Measurements from ENCODE around the gene LUC7L3.

LUC7L3 gene

DNA sequence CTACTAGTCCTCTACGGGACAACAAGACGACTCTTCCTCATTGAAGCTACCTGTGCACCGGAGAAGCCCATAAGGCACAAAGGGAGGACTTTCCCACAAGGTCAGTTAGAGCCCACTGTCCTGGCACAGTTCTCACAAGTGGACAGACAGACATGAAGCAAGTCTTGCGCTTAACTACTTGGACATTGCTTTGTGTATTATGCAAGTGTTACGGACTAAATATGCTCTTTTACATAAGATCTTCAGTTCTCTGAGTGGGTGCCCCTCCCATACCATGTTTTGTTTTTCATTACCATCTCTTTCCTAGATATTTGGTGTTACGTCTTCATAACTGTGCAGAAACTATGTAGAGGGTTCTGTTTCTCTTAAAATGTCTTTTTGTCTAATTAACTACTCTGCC is 29.8 kb downstream of the LUC7L3 start:
- in situ Hi-C loops (cut with MboI; ENCODE audit: low sequenced_read_pairs), result no loop called here

DNA sequence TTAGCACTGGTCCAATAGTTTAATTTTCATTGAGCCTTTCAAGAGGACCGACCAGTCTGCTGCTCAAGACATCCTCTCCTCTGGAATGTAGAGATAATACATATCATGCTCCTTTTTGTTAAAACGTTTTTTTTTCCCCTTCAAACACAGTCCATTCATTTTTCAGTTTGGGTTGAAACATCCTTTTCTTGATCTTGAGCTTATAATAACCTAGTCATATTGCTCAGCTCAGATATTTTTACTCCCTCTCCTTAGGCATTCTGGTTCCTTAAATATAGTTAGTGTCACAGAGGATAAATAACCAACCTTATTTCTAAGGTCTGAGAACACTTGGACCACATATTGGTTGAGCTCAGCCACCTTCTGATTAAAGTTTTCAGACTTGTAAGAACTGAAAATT is 35.1 kb downstream of the LUC7L3 start:
- in situ Hi-C loops (cut with MboI; ENCODE audit: low sequenced_read_pairs), result no loop called here

DNA sequence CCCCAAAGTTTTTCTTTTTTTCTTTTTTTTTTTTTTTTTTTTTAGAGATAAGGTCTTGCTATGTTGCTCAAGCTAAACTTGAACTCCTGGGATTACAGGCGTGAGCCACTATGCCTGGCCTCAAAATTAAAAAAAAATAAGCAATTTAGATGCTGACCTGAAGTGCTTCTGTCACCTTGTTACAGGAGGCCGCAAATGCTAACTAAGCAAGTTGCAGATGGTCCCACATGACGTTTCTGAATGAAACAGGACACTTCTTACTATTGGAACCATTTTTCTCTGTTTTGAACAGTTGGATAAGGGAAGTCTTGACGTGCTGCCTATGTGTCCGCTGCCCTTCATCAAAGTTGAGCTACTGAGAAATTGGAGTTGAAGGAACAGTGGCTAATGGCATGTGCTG is 39.1 kb downstream of the LUC7L3 start:
- in situ Hi-C loops (cut with MboI; ENCODE audit: low sequenced_read_pairs), result no loop called here

DNA sequence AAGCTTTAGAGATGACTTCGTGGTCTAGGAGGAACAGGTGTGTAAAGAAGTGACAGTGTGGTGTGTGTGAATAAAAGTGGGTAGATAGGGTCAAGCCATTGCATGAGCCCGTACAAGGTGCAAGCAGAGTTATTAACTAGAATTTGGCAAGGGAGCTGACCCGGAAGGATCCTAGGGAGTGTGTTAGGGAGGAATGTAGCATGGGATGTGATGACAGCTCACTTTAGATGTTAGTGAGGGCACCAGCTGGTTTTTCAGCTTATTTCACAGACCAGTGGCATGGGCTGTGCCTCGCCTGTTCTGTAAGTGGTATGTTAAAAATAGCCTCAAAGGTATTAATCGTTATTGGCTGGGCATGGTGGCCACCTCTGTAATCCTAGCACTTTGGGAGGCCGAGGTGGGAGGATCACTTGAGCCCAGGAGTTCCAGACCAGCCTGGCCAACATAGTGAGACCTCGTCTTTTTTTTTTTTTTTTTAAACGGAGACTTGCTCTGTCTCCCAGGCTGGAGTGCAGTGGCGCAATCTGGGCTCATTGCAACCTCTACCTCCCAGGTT is 39.7 kb downstream of the LUC7L3 start:
- in situ Hi-C loops (cut with MboI; ENCODE audit: low sequenced_read_pairs), result no loop called here

DNA sequence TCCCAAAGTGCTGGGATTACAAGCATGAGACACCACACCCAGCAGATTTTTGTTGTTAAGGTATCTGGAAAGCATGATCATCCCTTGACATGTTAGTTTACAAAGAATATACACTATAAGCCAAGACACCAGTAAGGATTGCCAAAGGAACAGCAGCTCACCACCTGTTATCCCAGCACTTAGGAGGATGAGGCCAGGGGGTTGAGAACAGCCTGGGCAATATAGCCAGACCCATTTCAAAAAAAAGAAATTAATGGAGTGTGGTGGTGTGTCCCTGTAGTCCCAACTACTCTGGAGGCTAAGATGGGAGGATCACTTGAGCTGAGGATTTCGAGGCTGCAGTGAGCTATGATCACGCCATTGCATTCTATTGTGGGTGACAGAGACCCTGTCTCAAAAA is 42.8 kb downstream of the LUC7L3 start:
- in situ Hi-C loops (cut with MboI; ENCODE audit: low sequenced_read_pairs), result no loop called here

DNA sequence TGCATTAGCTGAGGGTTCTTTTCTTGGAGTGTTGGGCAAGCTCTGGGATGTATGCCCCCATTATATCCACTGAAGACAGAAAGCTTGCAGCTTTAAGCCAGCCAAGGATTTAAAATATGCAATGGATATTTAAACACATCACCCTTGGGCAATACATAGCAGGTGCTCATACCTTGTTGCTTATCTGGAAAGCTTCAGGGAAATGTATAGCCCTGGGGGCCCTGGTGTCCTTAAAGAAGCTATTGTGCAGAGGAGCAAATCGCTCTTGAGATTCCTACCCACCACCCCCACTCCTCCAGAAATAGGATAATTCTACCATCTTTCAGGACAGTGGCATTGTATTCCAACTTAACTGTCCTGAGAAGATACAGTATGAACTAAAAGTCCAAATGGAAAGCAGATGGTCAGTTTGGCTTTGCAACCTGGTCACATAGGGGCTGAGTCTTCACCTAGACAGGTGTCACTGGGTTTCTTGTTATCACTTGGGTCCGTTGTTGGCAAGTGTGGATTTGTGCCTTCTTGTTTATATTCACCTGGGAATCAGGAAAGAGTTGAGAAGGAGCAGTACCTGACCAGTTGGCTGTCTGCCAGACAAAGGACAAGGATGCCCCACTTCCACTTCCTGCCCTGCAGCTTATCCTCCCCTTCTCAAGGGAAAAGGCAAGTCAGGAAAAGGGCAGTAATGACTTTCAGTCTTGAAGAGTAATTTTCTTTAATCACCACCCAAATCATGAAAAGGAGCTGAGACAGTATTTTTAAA is 44.5 kb downstream of the LUC7L3 start:
- in situ Hi-C loops (cut with MboI; ENCODE audit: low sequenced_read_pairs), result no loop called here

DNA sequence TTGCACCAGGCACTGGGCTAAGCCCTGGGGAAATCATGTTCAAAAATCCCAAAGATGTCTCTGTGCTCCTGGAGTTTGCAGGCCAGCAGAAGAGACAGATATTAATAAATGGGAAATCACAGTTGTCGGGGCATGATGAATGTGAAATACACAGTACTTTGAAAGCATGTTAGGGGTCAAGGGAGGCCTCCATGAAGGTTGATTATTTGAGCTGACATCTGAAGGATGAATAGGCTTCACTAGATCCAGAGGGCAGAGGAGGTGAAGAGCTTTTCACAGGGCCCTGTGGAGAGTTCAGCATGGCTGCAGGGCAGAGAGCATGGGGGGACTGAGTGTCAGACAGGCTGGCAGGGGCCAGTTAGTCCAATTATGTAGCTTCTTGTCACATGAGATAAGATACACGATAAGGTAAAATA is 45.3 kb downstream of the LUC7L3 start:
- in situ Hi-C loops (cut with MboI; ENCODE audit: low sequenced_read_pairs), result no loop called here

DNA sequence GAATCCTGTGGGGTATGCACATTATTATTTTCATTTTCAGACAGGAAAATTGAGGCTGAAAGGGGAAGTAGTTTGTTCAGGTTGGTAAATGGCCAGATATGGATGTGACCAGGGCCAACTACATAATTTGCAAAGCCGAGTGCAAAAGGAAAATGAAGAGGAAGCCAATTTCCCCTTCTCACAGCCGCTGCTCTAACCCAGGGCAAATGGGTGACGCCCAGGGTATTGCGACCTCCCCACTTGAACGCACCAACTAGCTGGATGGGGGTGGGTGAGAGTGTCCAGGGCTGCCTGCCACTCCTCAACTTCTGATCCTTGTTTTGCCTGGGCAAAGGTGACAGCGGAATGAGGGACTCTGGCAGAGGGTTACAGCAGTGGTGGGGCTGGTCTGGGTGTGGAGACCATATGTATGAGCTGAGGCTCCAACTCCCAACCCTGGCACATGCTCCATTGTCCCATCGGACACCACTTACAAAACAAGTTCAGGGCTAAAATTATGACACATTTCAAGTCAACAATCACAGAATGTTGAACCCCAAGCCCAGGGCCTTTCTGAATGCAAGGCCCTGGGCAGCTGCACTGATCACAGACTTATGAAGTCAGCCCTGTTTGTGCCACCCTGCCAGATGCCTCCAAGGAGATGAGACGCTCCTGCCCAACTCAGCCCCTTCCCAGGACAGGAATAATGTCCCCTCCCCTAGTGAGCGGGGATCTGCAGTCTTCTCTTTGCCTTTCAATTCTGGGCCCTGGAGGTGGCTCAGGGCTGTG is 46.2 kb downstream of the LUC7L3 start:
- in situ Hi-C loops (cut with MboI; ENCODE audit: low sequenced_read_pairs), result no loop called here

DNA sequence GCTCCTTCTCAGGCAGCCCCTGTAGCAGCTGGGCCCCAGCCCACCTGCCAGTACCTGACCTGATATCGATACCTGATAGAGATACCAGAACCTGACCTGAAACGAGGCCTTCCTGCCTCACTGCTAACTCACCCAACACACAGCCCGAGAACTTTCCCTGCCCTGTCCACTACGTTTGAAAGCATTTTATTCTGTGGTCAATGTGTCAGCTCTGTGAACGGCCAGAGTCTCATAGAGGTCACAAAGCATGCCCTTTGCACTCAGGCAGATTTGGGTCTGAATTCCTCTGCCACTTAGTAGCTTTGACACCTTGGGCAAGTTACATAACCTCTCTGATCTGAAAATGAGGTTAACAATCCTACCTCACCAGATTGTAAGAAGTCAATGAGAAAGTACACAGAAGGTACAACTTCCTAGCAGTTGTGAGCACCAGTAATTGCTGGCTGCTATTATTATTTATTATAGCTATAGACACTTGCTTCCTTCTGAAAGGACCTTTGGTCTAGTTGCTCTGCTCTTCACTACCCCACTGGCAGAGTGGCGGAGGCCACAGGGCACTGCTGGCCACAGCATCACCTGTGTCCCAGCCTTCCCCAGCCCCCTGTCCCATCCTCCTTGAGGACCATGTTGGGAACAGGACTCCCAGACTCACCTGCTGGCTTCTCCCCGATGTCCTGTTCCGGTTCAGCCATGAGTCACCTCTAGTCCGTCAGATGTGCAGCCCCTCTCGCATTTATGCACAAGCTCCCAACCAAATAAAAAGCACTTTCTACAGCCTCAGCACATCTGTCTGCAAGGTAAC is 47.0 kb downstream of the LUC7L3 start:
- in situ Hi-C loops (cut with MboI; ENCODE audit: low sequenced_read_pairs), result no loop called here

DNA sequence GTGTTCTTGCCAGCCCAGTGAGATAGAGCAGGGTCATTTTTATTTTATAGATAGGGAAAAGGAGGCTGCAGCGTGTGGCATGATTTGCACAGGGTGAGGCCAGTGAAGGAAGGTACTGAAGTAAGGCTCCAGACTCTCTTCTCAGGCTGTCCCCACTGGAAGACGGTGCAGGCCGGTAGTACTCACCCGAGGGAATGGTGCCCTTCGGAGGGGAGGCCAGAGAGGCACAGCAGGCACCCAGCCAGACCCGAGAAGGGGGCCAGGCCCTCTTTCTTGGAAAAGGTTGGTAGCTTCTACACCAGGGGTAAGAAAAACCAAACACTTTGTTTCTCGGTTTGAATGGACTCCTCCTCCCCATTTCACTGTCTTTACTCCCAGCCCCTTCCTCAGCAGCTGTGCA is 47.6 kb downstream of the LUC7L3 start:
- in situ Hi-C loops (cut with MboI; ENCODE audit: low sequenced_read_pairs), result no loop called here

DNA sequence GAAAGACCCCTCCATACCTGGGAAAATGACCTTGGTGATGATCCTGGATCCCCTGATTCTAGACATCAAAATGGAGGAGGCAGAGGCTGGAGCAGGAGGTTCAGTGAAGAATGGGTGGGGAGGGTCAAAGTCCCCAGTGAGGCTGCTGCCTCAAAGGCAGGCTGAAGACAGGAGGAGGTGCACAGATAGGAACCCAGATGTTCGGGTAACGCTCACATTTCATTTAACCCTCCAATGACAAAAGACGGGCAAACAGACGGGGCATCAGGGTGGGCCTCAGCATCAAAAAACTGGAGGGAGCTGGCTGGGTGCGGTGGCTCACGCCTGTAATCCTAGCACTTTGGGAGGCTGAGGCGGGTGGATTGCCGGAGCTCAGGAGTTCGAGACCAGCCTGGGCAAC is 48.0 kb downstream of the LUC7L3 start, which contains the start of gene ANKRD40CL:
Gene ANKRD40CL (minus strand): TSS at position 73 of the 400 bp plus-strand sequence. CDS start 605 bp downstream, outside the sequence.
- in situ Hi-C loops (cut with MboI; ENCODE audit: low sequenced_read_pairs), result no loop called here

DNA sequence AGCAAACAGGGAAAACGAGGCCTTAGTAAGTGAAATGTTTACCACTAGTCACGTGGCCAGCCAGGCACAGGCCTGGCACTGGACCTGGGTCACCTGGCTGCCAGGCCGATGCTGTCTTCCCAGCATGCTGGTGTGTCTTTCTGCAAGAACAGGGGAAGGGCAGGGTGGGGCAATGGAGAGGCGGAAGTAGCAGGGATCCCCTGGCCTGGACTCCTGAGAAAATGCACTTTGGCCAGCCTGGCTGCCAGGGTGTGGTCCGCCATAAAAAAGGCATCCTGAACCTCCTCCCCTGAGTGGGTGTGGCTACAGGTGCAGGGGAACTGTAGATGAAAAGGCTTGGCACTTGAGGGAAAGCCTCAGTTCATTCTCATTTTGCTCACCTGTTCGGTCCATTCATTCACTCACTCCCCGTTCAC is 49.0 kb downstream of the LUC7L3 start:
- in situ Hi-C loops (cut with MboI; ENCODE audit: low sequenced_read_pairs), result no loop called here

DNA sequence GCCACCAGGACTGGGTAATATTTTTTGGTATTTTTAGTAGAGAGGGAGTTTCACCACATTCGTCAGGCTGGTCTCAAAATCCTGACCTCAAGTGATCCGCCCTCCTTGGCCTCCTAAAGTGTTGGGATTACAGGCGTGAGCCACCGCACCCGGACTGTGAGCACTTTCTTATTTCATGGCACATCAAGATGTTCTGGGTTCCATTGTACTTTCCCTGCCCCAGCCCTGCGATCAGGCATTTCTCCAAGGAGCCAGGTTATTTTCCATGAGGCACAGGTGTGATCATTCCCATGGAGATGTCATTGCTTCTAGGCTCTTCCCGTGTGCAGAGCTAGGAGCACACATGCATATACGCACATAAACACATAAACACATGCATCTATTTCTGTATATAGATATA is 50.5 kb downstream of the LUC7L3 start:
- in situ Hi-C loops (cut with MboI; ENCODE audit: low sequenced_read_pairs), result no loop called here

DNA sequence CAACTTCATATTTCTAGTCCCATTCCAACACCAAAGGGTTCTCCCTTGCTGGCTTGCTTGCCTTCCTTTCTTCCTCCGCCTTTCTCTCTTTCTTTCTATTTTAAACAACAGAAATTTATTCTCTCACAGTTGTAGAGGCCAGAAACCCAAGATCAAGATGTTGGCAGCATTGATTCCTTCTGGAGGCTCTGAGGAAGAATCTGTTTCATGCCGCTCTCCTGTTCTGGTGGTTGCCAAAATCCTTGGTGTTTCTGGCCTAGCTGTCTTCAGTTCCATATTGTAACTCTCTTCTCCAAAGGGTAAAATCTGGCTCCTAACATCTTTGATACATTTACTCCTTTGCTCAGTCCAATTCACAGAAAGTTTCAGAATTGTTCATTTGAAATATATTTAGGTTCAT is 50.9 kb downstream of the LUC7L3 start:
- in situ Hi-C loops (cut with MboI; ENCODE audit: low sequenced_read_pairs), result no loop called here

DNA sequence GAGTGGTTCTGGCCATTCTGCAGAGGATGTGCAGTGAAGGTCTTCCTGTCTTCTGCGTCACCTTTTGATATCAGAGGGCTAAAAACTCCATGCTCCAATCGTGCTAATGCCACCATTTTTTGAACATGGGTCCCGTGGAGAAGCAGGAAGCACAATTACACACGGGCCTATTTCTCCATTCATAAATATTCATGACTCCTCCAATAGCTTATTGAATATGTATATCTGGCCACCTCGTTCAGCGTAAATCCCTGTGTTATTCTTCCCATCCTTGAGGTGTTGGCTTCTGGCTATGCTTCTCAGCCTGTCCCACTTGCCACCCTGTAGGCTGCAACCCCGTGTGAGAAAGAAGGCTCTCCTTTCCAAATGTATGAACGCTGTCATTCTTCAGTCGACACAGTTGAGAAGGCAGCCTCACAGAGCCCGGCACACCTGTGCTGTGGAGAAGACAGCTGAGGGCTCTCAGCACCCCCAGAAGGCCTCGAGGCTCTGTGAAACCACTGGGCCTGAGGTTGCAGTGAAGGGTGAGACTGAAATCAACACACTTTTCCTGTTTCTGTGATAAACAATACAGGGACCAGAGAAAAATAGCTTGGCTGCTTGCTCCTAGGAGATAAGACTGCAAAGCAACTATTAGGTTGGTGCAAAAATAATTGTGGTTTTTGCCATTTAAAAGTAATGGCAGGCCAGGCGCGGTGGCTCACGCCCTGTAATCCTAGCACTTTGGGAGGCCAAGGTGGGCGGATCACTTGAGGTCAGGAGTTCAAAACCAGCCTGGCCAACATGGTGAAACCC is 52.8 kb downstream of the LUC7L3 start:
- in situ Hi-C loops (cut with MboI; ENCODE audit: low sequenced_read_pairs), result no loop called here

DNA sequence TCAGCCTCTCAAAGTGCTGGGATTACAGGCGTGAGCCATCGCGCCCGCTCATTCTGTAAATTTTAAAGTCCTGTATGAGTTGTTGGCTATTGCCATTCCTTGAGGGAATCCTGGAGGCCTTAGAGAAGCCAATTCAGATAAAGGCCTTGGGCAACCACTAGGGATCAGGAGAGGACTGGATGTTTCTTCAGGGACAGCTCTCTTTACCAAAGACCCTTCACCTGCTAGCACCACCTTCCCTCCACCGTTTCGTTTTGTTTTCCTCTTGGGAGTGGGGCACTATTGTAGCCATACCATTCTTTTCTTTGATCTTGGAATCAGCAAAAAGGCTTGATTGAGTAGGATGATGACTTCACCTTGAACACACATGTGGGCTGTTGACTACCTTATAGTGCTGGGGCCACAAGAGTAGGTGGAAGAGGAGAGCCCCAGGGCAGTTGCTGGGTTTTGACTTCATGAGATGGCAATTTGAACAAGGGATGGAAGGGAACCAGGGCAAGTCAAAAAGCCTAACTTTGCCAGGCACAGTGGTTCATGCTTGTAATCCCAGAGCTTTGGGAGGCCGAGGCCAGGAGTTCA is 54.9 kb downstream of the LUC7L3 start:
- in situ Hi-C loops (cut with MboI; ENCODE audit: low sequenced_read_pairs), result no loop called here

DNA sequence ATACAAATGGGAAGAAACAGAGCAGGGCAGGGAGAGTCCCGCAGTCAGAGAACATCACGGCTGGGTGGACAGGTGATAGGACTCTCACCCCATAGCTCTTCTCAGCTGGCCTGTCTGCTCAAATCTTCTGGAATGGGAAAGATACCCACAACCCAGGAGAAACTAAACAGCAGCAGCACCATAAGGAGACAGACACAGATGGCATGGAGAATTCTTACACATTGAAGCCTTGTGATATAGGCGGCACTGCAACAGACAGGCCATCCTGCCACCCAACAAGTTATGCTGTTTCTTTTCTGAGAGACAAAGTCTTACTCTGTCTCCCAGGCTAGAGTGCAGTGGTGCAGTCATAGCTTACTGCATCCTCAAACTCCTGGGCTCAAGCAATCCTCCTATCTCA is 56.5 kb downstream of the LUC7L3 start:
- in situ Hi-C loops (cut with MboI; ENCODE audit: low sequenced_read_pairs), result no loop called here

DNA sequence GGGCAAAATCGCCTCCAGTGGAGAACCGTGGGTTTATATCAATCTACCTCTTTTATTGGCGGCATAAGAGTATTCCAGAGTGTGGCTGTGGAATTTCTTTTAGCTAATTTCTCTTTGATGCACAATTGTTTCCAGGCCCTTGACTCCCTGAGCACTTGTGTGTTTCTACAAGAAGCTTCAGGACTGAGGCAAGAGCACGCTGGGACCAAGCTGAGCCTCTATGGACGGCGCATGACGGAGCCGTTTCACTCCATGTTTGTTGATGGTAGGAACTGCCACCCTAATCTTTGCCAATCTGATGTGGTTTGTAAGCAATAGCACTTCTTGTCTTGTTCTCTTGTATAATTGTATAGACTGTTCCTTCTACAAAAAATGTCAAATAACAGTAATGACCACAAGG is 59.1 kb downstream of the LUC7L3 start:
- in situ Hi-C loops (cut with MboI; ENCODE audit: low sequenced_read_pairs), result no loop called here

DNA sequence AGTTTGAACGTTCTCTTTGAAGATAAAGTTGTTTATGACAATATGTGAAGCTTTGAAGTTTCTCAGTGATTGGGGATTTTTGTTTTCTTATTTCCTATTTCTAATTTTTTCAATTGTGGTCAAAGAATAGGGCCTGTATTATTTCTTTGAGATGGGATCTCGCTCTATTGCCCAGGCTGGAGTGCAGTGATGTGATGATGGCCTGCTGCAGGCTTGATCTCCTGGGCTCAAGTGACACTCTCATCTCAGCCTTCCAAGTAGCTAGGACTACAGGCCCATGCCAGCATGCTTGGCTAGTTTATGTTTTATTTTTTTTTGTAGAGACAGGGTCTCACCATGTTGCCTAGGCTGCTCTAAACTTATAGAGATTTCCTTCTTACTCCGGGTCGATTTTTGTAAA is 59.6 kb downstream of the LUC7L3 start:
- in situ Hi-C loops (cut with MboI; ENCODE audit: low sequenced_read_pairs), result no loop called here

DNA sequence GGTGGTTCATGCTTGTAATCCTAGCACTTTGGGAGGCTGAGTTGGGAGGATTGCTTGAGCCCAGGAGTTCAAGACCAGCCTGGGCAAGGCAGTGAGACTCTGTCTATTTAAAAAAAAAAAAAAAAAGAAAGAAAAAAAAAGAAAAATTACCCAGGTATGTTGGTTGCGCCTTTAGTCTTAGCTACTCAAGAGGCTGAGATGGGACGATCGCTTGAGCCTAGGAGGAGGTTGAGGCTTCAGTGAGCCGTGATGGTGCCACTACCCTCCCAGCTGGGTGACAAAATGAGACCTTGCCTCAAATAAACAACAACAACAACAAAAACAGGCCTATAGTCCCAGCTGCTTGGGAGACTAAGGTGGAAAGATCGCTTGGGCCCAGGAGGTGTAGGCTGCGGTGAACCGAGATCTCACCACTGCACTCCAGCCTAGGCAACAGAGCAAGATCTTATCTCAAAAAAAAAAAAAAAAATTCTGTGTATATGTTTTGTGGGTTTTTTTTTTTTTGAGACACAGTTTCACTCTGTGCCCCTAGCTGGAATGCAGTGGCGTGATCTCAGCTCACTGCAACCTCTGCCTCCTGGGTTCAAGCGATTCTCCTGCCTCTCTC is 60.4 kb downstream of the LUC7L3 start:
- in situ Hi-C loops (cut with MboI; ENCODE audit: low sequenced_read_pairs), result no loop called here

Measured in HL-60/S4 treated with retinoic acid at 250 ng/mL for 4 days and 3 days (cell line).